Subcutaneous adipose tissue (tissue), 4 donors: Measurements from ENCODE around the gene CNTNAP5. TPM values are rescaled to one million over a fixed set of nuclear protein-coding genes. Genes with fewer than 3 reads are reported as not detected.

Experiments used
- CTCF ChIP-seq: fragments of 450-650 bp; IDR thresholded peaks from one replicate; pipeline ENCODE4 v1.5.1; 2016; ENCODE audit warnings: low read depth, mild to moderate bottlenecking, control low read depth, antibody characterized with exemption, moderate library complexity
- total RNA-seq, 4 donors: library from RNA; depleted of rRNA; stranded (reverse); fragments of >200 nt; gene quantifications; one replicate each; pipeline ENCODE4 v1.1.0, GENCODE V29; 2016

The CNTNAP5 gene
- total RNA-seq, 4 donors from 2014 or later, result not detected

GRCh38 chr2:124269348-124269747 is 244.3 kb downstream of the CNTNAP5 start:
- no peak for TF ChIP-seq CTCF

- TF ChIP-seq CTCF, result no peak
Observed at GRCh38 chr2:124272261-124272841, 247.3 kb downstream of the CNTNAP5 start.

GRCh38 chr2:124281541-124281940 is 256.5 kb downstream of the CNTNAP5 start:
- TF ChIP-seq CTCF, result no peak

GRCh38 chr2:124283096-124283495 is 258.0 kb downstream of the CNTNAP5 start:
- no peak for TF ChIP-seq CTCF

GRCh38 chr2:124286089-124286783 is 261.1 kb downstream of the CNTNAP5 start:
- TF ChIP-seq CTCF, result no peak

GRCh38 chr2:124289060-124289459 is 264.0 kb downstream of the CNTNAP5 start:
- no peak for TF ChIP-seq CTCF

GRCh38 chr2:124289615-124290014 is 264.5 kb downstream of the CNTNAP5 start:
- no peak for TF ChIP-seq CTCF
